Liver (tissue), 9 donors: Measurements from ENCODE around the gene ARHGEF33. TPM values are rescaled to one million over a fixed set of nuclear protein-coding genes. Genes with fewer than 3 reads are reported as not detected.

Experiments
- DNase-seq: peaks from one replicate; pipeline ENCODE4 v3.0.0-alpha.2; 2017; ENCODE audit warnings: low spot score
- H3K27ac ChIP-seq, 2 donors: one replicate each; pipeline ENCODE4 v1.7.0; 2013; ENCODE audit warnings: inconsistent platforms in 2 of 2, low read length in 2 of 2, control low read depth in 1 of 2, low read depth in 1 of 2, mild to moderate bottlenecking in 1 of 2
- H3K27me3 ChIP-seq, 4 donors: one replicate each; pipeline versions ENCODE4 v1.6.1 to v1.7.0; 2013; ENCODE audit warnings: low read length in 3 of 4, inconsistent platforms in 1 of 4, mild to moderate bottlenecking in 1 of 4, moderate library complexity in 1 of 4; ENCODE audit not compliant: control insufficient read depth in 4 of 4, insufficient read depth in 4 of 4
- H3K36me3 ChIP-seq, 4 donors: one replicate each; pipeline versions ENCODE4 v1.6.1 to v1.7.0; 2013; ENCODE audit warnings: low read length in 3 of 4, mild to moderate bottlenecking in 3 of 4, low read depth in 1 of 4, moderate library complexity in 1 of 4; ENCODE audit not compliant: control insufficient read depth in 4 of 4, insufficient read depth in 3 of 4
- H3K4me1 ChIP-seq, 4 donors: one replicate each; pipeline versions ENCODE4 v1.6.1 to v1.7.0; 2013; ENCODE audit warnings: low read length in 3 of 4, mild to moderate bottlenecking in 3 of 4, moderate library complexity in 1 of 4; ENCODE audit not compliant: control insufficient read depth in 4 of 4, insufficient read depth in 4 of 4
- H3K4me3 ChIP-seq, 3 donors: one replicate each; pipeline versions ENCODE4 v1.6.1 to v1.7.0; 2013; ENCODE audit warnings: low read length in 3 of 3, control low read depth in 1 of 3, low read depth in 1 of 3, mild to moderate bottlenecking in 1 of 3
- H3K9ac ChIP-seq, 2 donors: one replicate each; pipeline ENCODE4 v1.7.0; 2013; ENCODE audit warnings: low read length in 2 of 2, mild to moderate bottlenecking in 2 of 2, moderate library complexity in 2 of 2, control low read depth in 1 of 2, low read depth in 1 of 2
- H3K9me3 ChIP-seq, 4 donors: one replicate each; pipeline versions ENCODE4 v1.6.1 to v1.7.0; 2013; ENCODE audit warnings: low read length in 3 of 4; ENCODE audit not compliant: control insufficient read depth in 4 of 4
- CTCF ChIP-seq: fragments of 150-350 bp; IDR thresholded peaks from 2 replicates; pipeline ENCODE4 v1.5.1; 2017; ENCODE audit warnings: improper control_type of control experiment, low read depth, low read length; ENCODE audit not compliant: missing input control
- EGR1 ChIP-seq, 2 donors: IDR thresholded peaks; 2 replicates each; pipeline ENCODE4 v1.6.1; 2016 to 2018; ENCODE audit warnings: antibody characterized with exemption in 2 of 2, low read depth in 2 of 2
- FOXA1 ChIP-seq: IDR thresholded peaks from 2 replicates; pipeline ENCODE4 v1.6.1; 2016; ENCODE audit warnings: antibody characterized with exemption
- GABPA ChIP-seq, 2 donors: IDR thresholded peaks in 1 of 2; conservative IDR thresholded peaks in 1 of 2; 2 replicates each; pipeline ENCODE4 v1.6.1; 2016; ENCODE audit warnings: antibody characterized with exemption in 2 of 2, mild to moderate bottlenecking in 1 of 2, moderate library complexity in 1 of 2
- JUND ChIP-seq, 2 donors: IDR thresholded peaks; 2 replicates each; pipeline ENCODE4 v1.6.1; 2016; ENCODE audit warnings: antibody characterized with exemption in 2 of 2
- MAX ChIP-seq: IDR thresholded peaks from 2 replicates; pipeline ENCODE4 v1.6.1; 2016; ENCODE audit warnings: antibody characterized with exemption
- RAD21 ChIP-seq, 2 donors: IDR thresholded peaks; 2 replicates each; pipeline ENCODE4 v1.6.1; 2016; ENCODE audit warnings: antibody characterized with exemption in 2 of 2, mild to moderate bottlenecking in 2 of 2
- REST ChIP-seq: IDR thresholded peaks from 2 replicates; pipeline ENCODE4 v1.6.1; 2016; ENCODE audit warnings: antibody characterized with exemption, mild to moderate bottlenecking
- RXRA ChIP-seq, 2 donors: IDR thresholded peaks; 2 replicates each; pipeline ENCODE4 v1.6.1; 2017 to 2018; ENCODE audit warnings: antibody characterized with exemption in 2 of 2, mild to moderate bottlenecking in 1 of 2
- SP1 ChIP-seq: IDR thresholded peaks from 2 replicates; pipeline ENCODE4 v1.6.1; 2018; ENCODE audit warnings: antibody characterized with exemption, mild to moderate bottlenecking
- TAF1 ChIP-seq: conservative IDR thresholded peaks from 2 replicates; pipeline ENCODE4 v1.6.1; 2016; ENCODE audit warnings: antibody characterized with exemption, mild to moderate bottlenecking
- YY1 ChIP-seq: IDR thresholded peaks from 2 replicates; pipeline ENCODE4 v1.6.1; 2016; ENCODE audit warnings: antibody characterized with exemption, mild to moderate bottlenecking
- ZBTB33 ChIP-seq: IDR thresholded peaks from 2 replicates; pipeline ENCODE4 v1.6.1; 2016; ENCODE audit warnings: antibody characterized with exemption
- WGBS: extraction: QIAGEN DNeasy Blood & Tissue Kit; methylation state at CpG from one replicate; pipeline ENCODE4 v1.1.7; 2013; 5-methylcytosine and 5-hydroxymethylcytosine counted together
- polyA plus RNA-seq, 2 donors: library from polyadenylated mRNA; stranded (reverse) in 1 of 2; unstranded in 1 of 2; fragments of 200-250 nt in 1 of 2; fragments of >200 nt in 1 of 2; fragmentation: Nextera tagmentation in 1 of 2; extraction: Ambion mirVana in 1 of 2; gene quantifications; one replicate each; pipeline versions ENCODE4 v1.2.1 to v1.2.3, GENCODE V29; 2013 to 2015
- total RNA-seq, 2 donors: library from RNA; depleted of rRNA; stranded (reverse); fragments of >200 nt; gene quantifications; one replicate each; pipeline ENCODE4 v1.2.3, GENCODE V29; 2014
- donor health status: healthy.
- donor health status: healthy.
- donor health status: healthy.
- donor health status: healthy.
- donor health status: healthy.

The ARHGEF33 gene
- total and polyA plus RNA-seq, 4 donors = 0.05 to 0.33 (median 0.08) TPM; not detected in 1

- Histone ChIP-seq H3K36me3 (peaks cover 1 to 26% (median 11%) of the 10 kb centered on the region in 4 donors), H3K27me3 (no peaks in the 10 kb centered on the region), H3K9ac (no peak overlapping the region), H3K4me3 (no peak overlapping the region), H3K27ac (no peak overlapping the region), H3K9me3 (no peaks in the 10 kb centered on the region), H3K4me1 (peaks cover 0 to 2% (median 0%) of the 10 kb centered on the region in 4 donors)
- no peak for DNase-seq
- TF ChIP-seq TAF1 (no peak), SP1 (no peak), YY1 (no peak), REST (no peak), ZBTB33 (no peak), GABPA (IDR thresholded peaks at IDR 0.05 in 1 of 2, conservative IDR thresholded peaks at IDR 0.05 in 1 of 2) (no peak), FOXA1 (no peak), RXRA (IDR thresholded peaks at IDR 0.05) (no peak), EGR1 (IDR thresholded peaks at IDR 0.05; ENCODE audit: low read depth in 2 of 2) (no peak), CTCF (no peak), MAX (no peak)
- 56% methylated on average over 4 of the region's 4 CpGs for WGBS
Observed at GRCh38 chr2:38997781-38998180, 108.1 kb downstream of the ARHGEF33 start.

- H3K4me3 ChIP-seq = no peak overlapping the region
- no peak for TF ChIP-seq CTCF
- no peak for TF ChIP-seq ZBTB33
- no peak for TF ChIP-seq REST
- TF ChIP-seq JUND (IDR thresholded peaks at IDR 0.05) = no peak
- no peak for TF ChIP-seq RAD21 (IDR thresholded peaks at IDR 0.05)
- no peak for TF ChIP-seq GABPA (IDR thresholded peaks at IDR 0.05 in 1 of 2, conservative IDR thresholded peaks at IDR 0.05 in 1 of 2)
- no peak for DNase-seq
- H3K9me3 ChIP-seq = no peaks in the 10 kb centered on the region
- H3K27ac ChIP-seq = no peak overlapping the region
- H3K27me3 ChIP-seq = no peaks in the 10 kb centered on the region
- H3K36me3 ChIP-seq = peaks cover 1 to 24% (median 8%) of the 10 kb centered on the region in 4 donors
- H3K9ac ChIP-seq = no peak overlapping the region
- peaks cover 0 to 2% (median 0%) of the 10 kb centered on the region in 4 donors for H3K4me1 ChIP-seq
- WGBS = 88% methylated on average over 2 of the region's 2 CpGs
Observed at GRCh38 chr2:39000552-39000951, 110.9 kb downstream of the ARHGEF33 start.
